H9 (cell line): ENCODE measurements around the gene SELENOI. TPM values are rescaled to one million over a fixed set of nuclear protein-coding genes. Genes with fewer than 3 reads are reported as not detected.

Source experiments
- DNase-seq: peaks from one replicate; pipeline ENCODE4 v3.0.0-alpha.2; 2017
- H2AFZ ChIP-seq: one replicate; pipeline ENCODE4 v1.6.1; 2013; ENCODE audit warnings: mild to moderate bottlenecking, low read length, control low read depth, moderate library complexity
- H2AK5ac ChIP-seq: 2 replicates; pipeline ENCODE4 v1.6.1; 2013; ENCODE audit warnings: low read length, control low read depth, mixed read lengths; ENCODE audit not compliant: insufficient read length
- H2BK120ac ChIP-seq: one replicate; pipeline ENCODE4 v1.6.1; 2013; ENCODE audit warnings: low read depth, mild to moderate bottlenecking, low read length, control low read depth, inconsistent platforms; ENCODE audit not compliant: poor library complexity, severe bottlenecking
- H2BK12ac ChIP-seq: 2 replicates; pipeline ENCODE4 v1.6.1; 2013; ENCODE audit warnings: low read length, control low read depth, mixed read lengths, low read depth; ENCODE audit not compliant: insufficient read length
- H2BK15ac ChIP-seq: 2 replicates; pipeline ENCODE4 v1.6.1; 2013; ENCODE audit warnings: low read depth, low read length, control low read depth
- H2BK20ac ChIP-seq: one replicate; pipeline ENCODE4 v1.6.1; 2013; ENCODE audit warnings: low read depth, mild to moderate bottlenecking, low read length, control low read depth, inconsistent platforms; ENCODE audit not compliant: poor library complexity, severe bottlenecking
- H2BK5ac ChIP-seq: 2 replicates; pipeline ENCODE4 v1.6.1; 2013; ENCODE audit warnings: low read length, control low read depth, mixed read lengths; ENCODE audit not compliant: insufficient read length
- H3K14ac ChIP-seq: 2 replicates; pipeline ENCODE4 v1.6.1; 2013; ENCODE audit warnings: low read length, control low read depth; ENCODE audit not compliant: insufficient read depth
- H3K18ac ChIP-seq: 2 replicates; pipeline ENCODE4 v1.6.1; 2013; ENCODE audit warnings: low read depth, mild to moderate bottlenecking, mixed read lengths, low read length, control low read depth; ENCODE audit not compliant: insufficient read length
- H3K23ac ChIP-seq: 2 replicates; pipeline ENCODE4 v1.6.1; 2013; ENCODE audit warnings: low read length, control low read depth, mixed read lengths, low read depth; ENCODE audit not compliant: insufficient read length
- H3K23me2 ChIP-seq: 2 replicates; pipeline ENCODE4 v1.6.1; 2013; ENCODE audit warnings: low read depth, mild to moderate bottlenecking, mixed read lengths, low read length, control low read depth; ENCODE audit not compliant: insufficient read length, poor library complexity, severe bottlenecking
- H3K27ac ChIP-seq: 2 replicates; pipeline ENCODE4 v1.5.1; 2013; ENCODE audit warnings: low read length, control low read depth, mixed read lengths, low read depth; ENCODE audit not compliant: insufficient read length
- H3K27me3 ChIP-seq: 2 replicates; pipeline ENCODE4 v1.6.1; 2013; ENCODE audit warnings: low read length, control low read depth, inconsistent platforms; ENCODE audit not compliant: insufficient read depth
- H3K4ac ChIP-seq: 2 replicates; pipeline ENCODE4 v1.6.1; 2013; ENCODE audit warnings: low read depth, mild to moderate bottlenecking, control low read depth, inconsistent platforms, low read length, moderate library complexity
- H3K4me1 ChIP-seq: 2 replicates; pipeline ENCODE4 v1.6.1; 2013; ENCODE audit warnings: low read length, control low read depth, inconsistent platforms; ENCODE audit not compliant: insufficient read depth
- H3K4me2 ChIP-seq: 2 replicates; pipeline ENCODE4 v1.6.1; 2013; ENCODE audit warnings: low read length, control low read depth, mixed read lengths; ENCODE audit not compliant: insufficient read length, insufficient read depth
- H3K56ac ChIP-seq: 2 replicates; pipeline ENCODE4 v1.6.1; 2013; ENCODE audit warnings: low read depth, mild to moderate bottlenecking, mixed read lengths, low read length, control low read depth; ENCODE audit not compliant: insufficient read length
- H3K79me1 ChIP-seq: 2 replicates; pipeline ENCODE4 v1.6.1; 2013; ENCODE audit warnings: low read depth, mild to moderate bottlenecking, moderate library complexity, low read length, control low read depth, inconsistent platforms; ENCODE audit not compliant: insufficient read depth, poor library complexity, severe bottlenecking
- H3K79me2 ChIP-seq: 2 replicates; pipeline ENCODE4 v1.6.1; 2013; ENCODE audit warnings: low read length, control low read depth, inconsistent platforms; ENCODE audit not compliant: insufficient read depth
- H3K9ac ChIP-seq: 2 replicates; pipeline ENCODE4 v1.6.1; 2013; ENCODE audit warnings: low read length, control low read depth, mixed read lengths; ENCODE audit not compliant: insufficient read length; ENCODE audit errors: extremely low read depth
- H3K9me3 ChIP-seq: one replicate; pipeline ENCODE4 v1.6.1; 2013; ENCODE audit warnings: low read depth, low read length, inconsistent platforms; ENCODE audit not compliant: control insufficient read depth
- H3T11ph ChIP-seq: one replicate; pipeline ENCODE4 v1.6.1; 2013; ENCODE audit warnings: mild to moderate bottlenecking, low read length, control low read depth, inconsistent platforms
- H4K20me1 ChIP-seq: one replicate; pipeline ENCODE4 v1.6.1; 2013; ENCODE audit not compliant: control insufficient read depth, insufficient read length, insufficient read depth
- H4K5ac ChIP-seq: 2 replicates; pipeline ENCODE4 v1.6.1; 2013; ENCODE audit warnings: low read depth, mild to moderate bottlenecking, mixed read lengths, low read length, control low read depth; ENCODE audit not compliant: insufficient read length
- H4K8ac ChIP-seq: replicated peaks from 2 replicates; pipeline ENCODE4 v1.6.1; 2013; ENCODE audit warnings: low read length, control low read depth, mixed read lengths, low read depth; ENCODE audit not compliant: insufficient read length
- H4K91ac ChIP-seq: 2 replicates; pipeline ENCODE4 v1.6.1; 2013; ENCODE audit warnings: low read depth, mild to moderate bottlenecking, moderate library complexity, mixed read lengths, low read length, control low read depth; ENCODE audit not compliant: insufficient read length
- H3K27ac Mint-ChIP-seq, 3 experiments: 2 replicates in 2 of 3; 3 replicates in 1 of 3; pipeline ENCODE4 v1.8.0; 2020 to 2021; ENCODE audit warnings: mixed read lengths in 3 of 3, mild to moderate bottlenecking in 1 of 3, moderate library complexity in 1 of 3
- H3K27me3 Mint-ChIP-seq: 2 replicates; pipeline ENCODE4 v1.8.0; 2021; ENCODE audit warnings: low read depth, mild to moderate bottlenecking, moderate library complexity, mixed read lengths
- H3K36me3 Mint-ChIP-seq, 3 experiments: 2 replicates in 2 of 3; 3 replicates in 1 of 3; pipeline ENCODE4 v1.8.0; 2020 to 2021; ENCODE audit warnings: low read depth in 3 of 3, mixed read lengths in 3 of 3; ENCODE audit not compliant: insufficient read depth in 1 of 3
- H3K4me1 Mint-ChIP-seq, 2 experiments: 2 replicates each; pipeline ENCODE4 v1.8.0; 2020; ENCODE audit warnings: mixed read lengths in 2 of 2
- H3K4me3 Mint-ChIP-seq, 2 experiments: 2 replicates in 1 of 2; 3 replicates in 1 of 2; pipeline ENCODE4 v1.8.0; 2020 to 2021; ENCODE audit warnings: mild to moderate bottlenecking in 2 of 2, mixed read lengths in 2 of 2, moderate library complexity in 1 of 2
- H3K9me3 Mint-ChIP-seq, 2 experiments: 2 replicates in 1 of 2; 3 replicates in 1 of 2; pipeline ENCODE4 v1.8.0; 2020; ENCODE audit warnings: mild to moderate bottlenecking in 2 of 2, mixed read lengths in 2 of 2, moderate library complexity in 1 of 2
- CTCF ChIP-seq: fragments of 200-600 bp; sonication (generic); conservative IDR thresholded peaks from 3 replicates; pipeline ENCODE4 v1.8.0; 2021; ENCODE audit warnings: antibody characterized with exemption, mild to moderate bottlenecking
- WGBS: extraction: QIAGEN DNeasy Blood & Tissue Kit; methylation state at CpG from one replicate; pipeline ENCODE4 v1.1.7; 2013; ENCODE audit warnings: missing lambda C conversion rate, low lambda C conversion rate, mixed read lengths; ENCODE audit not compliant: insufficient read length; ENCODE audit errors: extremely low coverage; 5-methylcytosine and 5-hydroxymethylcytosine counted together
- total RNA-seq: library from RNA; stranded (reverse); gene quantifications from 2 replicates; pipeline ENCODE4 v1.2.1, GENCODE V29; 2021

Gene SELENOI
- total RNA-seq, 1 experiment from 2014 or later: 41.9 TPM

DNA sequence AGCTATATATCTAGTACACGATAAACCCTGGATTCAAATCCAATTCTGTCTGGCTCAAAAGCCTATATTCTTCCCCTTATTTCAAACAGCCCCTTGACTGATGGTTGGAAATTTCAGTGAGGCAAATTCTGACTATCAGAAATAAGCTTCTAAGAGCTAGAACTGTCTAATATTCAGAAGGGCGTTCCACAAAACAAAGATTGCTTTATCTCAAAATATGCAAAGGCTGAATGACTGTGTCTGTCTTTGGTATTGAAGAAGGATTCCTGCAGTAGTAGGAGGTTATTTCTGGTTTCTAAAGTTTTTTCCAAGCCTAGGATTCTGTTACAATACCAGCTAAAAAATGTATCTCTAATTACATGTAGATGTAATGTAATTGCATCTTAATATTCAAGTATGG is 86.9 kb downstream of the SELENOI start:
- Mint-ChIP-seq H3K4me3 (no peak overlapping the region), H3K9me3 (no peaks in the 10 kb centered on the region), H3K27me3 (peaks cover 3% of the 10 kb centered on the region; the same call in 1 of the 2 replicates), H3K27ac (no peak overlapping the region), H3K36me3 (no peaks in the 10 kb centered on the region), H3K4me1 (peaks cover 0 to 7% of the 10 kb centered on the region in 2 experiments; a peak in 1 of 4 replicates)
- Histone ChIP-seq H4K8ac (no peak overlapping the region), H3K18ac (no peak overlapping the region), H3T11ph (no peak overlapping the region), H4K91ac (no peak overlapping the region), H2AFZ (no peak overlapping the region), H3K79me2 (no peaks in the 10 kb centered on the region), H3K79me1 (no peaks in the 10 kb centered on the region), H3K9me3 (no peaks in the 10 kb centered on the region), H2BK12ac (no peak overlapping the region), H2BK20ac (no peak overlapping the region), H2BK15ac (no peak overlapping the region), H3K27ac (no peak overlapping the region), H2BK5ac (no peak overlapping the region), H2BK120ac (no peak overlapping the region), H3K4ac (no peak overlapping the region), H4K5ac (no peak overlapping the region), H3K27me3 (no peaks in the 10 kb centered on the region), H3K14ac (no peak overlapping the region), H2AK5ac (no peak overlapping the region), H3K56ac (no peak overlapping the region), H3K4me2 (no peak overlapping the region), H3K23me2 (peaks cover 3% of the 10 kb centered on the region), H3K9ac (no peak overlapping the region), H3K4me1 (0 out of 2 replicates have a peak, but pooled peaks cover 1% of the 10 kb centered on the region), H4K20me1 (no peaks in the 10 kb centered on the region), H3K23ac (no peak overlapping the region)
- no peak for DNase-seq
- no peak for TF ChIP-seq CTCF
- WGBS: no CpG with 5 or more reads among the region's 2 CpGs
